Measurements from ENCODE around the gene RHOB. TPM values are rescaled to one million over a fixed set of nuclear protein-coding genes. Genes with fewer than 3 reads are reported as not detected.
"Not testable (repeated sequence)": the region's sequence is repeated elsewhere in the genome, so short reads cannot be mapped to it uniquely, and the experiment has no call there.

RHOB gene
- total and polyA plus RNA-seq, 4 donors = 82.6 to 634 (median 160) TPM

GRCh38 chr2:20456636-20457426, 10.0 kb downstream of the RHOB start:
- Histone ChIP-seq H3K27ac (ENCODE audit: low read depth in 1 of 2, low read length in 2 of 2) (no peak overlapping the region), H3K36me3 (ENCODE audit: control insufficient read depth in 4 of 4, insufficient read depth in 3 of 4, low read depth in 1 of 4, low read length in 3 of 4) (no peaks in the 10 kb centered on the region), H3K27me3 (ENCODE audit: control insufficient read depth in 4 of 4, insufficient read depth in 4 of 4, low read length in 3 of 4) (no peaks in the 10 kb centered on the region), H3K4me1 (ENCODE audit: control insufficient read depth in 4 of 4, insufficient read depth in 4 of 4, low read length in 3 of 4) (no peaks in the 10 kb centered on the region), H3K9ac (ENCODE audit: low read depth in 1 of 2, low read length in 2 of 2) (no peak overlapping the region), H3K9me3 (ENCODE audit: control insufficient read depth in 4 of 4, low read length in 3 of 4) (no peaks in the 10 kb centered on the region), H3K4me3 (ENCODE audit: low read depth in 1 of 3, low read length in 3 of 3) (no peak overlapping the region)
- no peak for DNase-seq (ENCODE audit: low spot score)
- TF ChIP-seq REST (IDR thresholded peaks at IDR 0.05) = no peak
- TF ChIP-seq, protein P1, sequence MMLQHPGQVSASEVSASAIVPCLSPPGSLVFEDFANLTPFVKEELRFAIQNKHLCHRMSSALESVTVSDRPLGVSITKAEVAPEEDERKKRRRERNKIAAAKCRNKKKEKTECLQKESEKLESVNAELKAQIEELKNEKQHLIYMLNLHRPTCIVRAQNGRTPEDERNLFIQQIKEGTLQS (IDR thresholded peaks at IDR 0.05) = no peak
- 94% methylated on average over 3 of the region's 3 CpGs for WGBS

DNA sequence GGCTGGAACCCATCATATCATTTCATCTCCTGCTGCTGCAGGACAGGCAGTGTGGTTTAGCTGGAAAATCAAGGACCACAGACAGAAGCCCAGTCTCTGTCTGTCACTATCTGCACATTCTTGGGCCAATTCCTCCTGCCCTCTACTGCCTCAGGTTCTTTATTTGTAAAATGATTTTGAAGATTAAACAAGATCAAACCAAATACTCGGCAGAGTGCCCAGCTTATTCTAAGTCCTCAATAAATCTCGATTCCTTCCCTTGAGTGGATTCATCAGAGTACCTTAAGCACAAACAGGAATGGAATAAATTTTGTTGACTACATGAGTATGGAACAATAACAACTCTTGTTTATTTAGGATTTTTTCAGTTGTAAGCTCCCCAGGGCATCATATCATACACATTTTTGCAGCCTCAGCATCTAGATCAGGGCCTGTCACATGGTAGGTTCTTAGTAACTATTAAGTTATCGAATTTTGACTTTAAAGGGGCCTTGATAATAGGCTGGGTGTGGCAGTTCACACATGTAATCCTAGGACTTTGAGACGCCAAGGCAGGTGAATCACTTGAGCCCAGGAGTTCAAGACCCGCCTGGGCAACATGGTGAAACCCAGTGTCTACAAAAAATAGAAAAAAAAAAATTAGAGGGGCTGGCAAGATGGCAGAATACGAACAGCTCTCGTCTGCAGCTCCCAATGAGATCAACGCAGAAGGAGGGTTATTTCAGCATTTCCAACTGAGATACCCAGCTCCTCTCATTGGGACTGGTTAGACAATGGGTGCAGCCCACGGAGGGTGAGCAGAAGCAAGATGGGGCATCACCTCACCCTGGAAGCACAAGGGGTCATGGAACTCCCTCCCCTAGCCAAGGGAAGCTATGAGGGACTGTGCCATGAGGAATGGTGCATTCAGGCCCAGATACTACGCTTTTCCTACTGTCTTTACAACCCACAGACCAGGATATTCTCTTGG, 11.1 kb downstream of the RHOB start:
- H3K4me1 ChIP-seq (ENCODE audit: control insufficient read depth in 4 of 4, insufficient read depth in 4 of 4, low read length in 3 of 4) = no peaks in the 10 kb centered on the region
- WGBS = 94% methylated on average over 10 of the region's 10 CpGs
- TF ChIP-seq RXRA (IDR thresholded peaks at IDR 0.05) (no peak), HNF4A (conservative IDR thresholded peaks at IDR 0.05) (no peak), RAD21 (IDR thresholded peaks at IDR 0.05) (no peak), YY1 (IDR thresholded peaks at IDR 0.05) (no peak), FOXA2 (IDR thresholded peaks at IDR 0.05) (no peak), JUND (IDR thresholded peaks at IDR 0.05) (no peak), GABPA (IDR thresholded peaks at IDR 0.05 in 1 of 2, conservative IDR thresholded peaks at IDR 0.05 in 1 of 2) (no peak), REST (IDR thresholded peaks at IDR 0.05) (no peak)
- TF ChIP-seq, protein P2, sequence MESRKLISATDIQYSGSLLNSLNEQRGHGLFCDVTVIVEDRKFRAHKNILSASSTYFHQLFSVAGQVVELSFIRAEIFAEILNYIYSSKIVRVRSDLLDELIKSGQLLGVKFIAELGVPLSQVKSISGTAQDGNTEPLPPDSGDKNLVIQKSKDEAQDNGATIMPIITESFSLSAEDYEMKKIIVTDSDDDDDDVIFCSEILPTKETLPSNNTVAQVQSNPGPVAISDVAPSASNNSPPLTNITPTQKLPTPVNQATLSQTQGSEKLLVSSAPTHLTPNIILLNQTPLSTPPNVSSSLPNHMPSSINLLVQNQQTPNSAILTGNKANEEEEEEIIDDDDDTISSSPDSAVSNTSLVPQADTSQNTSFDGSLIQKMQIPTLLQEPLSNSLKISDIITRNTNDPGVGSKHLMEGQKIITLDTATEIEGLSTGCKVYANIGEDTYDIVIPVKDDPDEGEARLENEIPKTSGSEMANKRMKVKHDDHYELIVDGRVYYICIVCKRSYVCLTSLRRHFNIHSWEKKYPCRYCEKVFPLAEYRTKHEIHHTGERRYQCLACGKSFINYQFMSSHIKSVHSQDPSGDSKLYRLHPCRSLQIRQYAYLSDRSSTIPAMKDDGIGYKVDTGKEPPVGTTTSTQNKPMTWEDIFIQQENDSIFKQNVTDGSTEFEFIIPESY (IDR thresholded peaks at IDR 0.05) = no peak
- no peaks in the 10 kb centered on the region for H3K36me3 ChIP-seq (ENCODE audit: control insufficient read depth in 4 of 4, insufficient read depth in 3 of 4, low read depth in 1 of 4, low read length in 3 of 4)
- H3K9me3 ChIP-seq (ENCODE audit: control insufficient read depth in 4 of 4, low read length in 3 of 4) = no peaks in the 10 kb centered on the region
- H3K27ac ChIP-seq (ENCODE audit: low read depth in 1 of 2, low read length in 2 of 2) = no peak overlapping the region
- H3K27me3 ChIP-seq (ENCODE audit: control insufficient read depth in 4 of 4, insufficient read depth in 4 of 4, low read length in 3 of 4) = no peaks in the 10 kb centered on the region
- H3K9ac ChIP-seq (ENCODE audit: low read depth in 1 of 2, low read length in 2 of 2) = no peak overlapping the region
- H3K4me3 ChIP-seq (ENCODE audit: low read depth in 1 of 3, low read length in 3 of 3) = no peak overlapping the region
- DNase-seq (ENCODE audit: low spot score) = no peak

GRCh38 chr2:20458737-20459484, 12.0 kb downstream of the RHOB start:
- not testable (repeated sequence) for DNase-seq (ENCODE audit: low spot score); H3K4me3 ChIP-seq (ENCODE audit: low read depth in 1 of 3, low read length in 3 of 3); H3K9ac ChIP-seq (ENCODE audit: low read depth in 1 of 2, low read length in 2 of 2); H3K9me3 ChIP-seq (ENCODE audit: control insufficient read depth in 4 of 4, low read length in 3 of 4); H3K27me3 ChIP-seq (ENCODE audit: control insufficient read depth in 4 of 4, insufficient read depth in 4 of 4, low read length in 3 of 4); H3K36me3 ChIP-seq (ENCODE audit: control insufficient read depth in 4 of 4, insufficient read depth in 3 of 4, low read depth in 1 of 4, low read length in 3 of 4); H3K27ac ChIP-seq (ENCODE audit: low read depth in 1 of 2, low read length in 2 of 2); H3K4me1 ChIP-seq (ENCODE audit: control insufficient read depth in 4 of 4, insufficient read depth in 4 of 4, low read length in 3 of 4)
- WGBS = 79% methylated on average over 5 of the region's 5 CpGs

Measured in liver (tissue), 9 donors.